Endothelial cell (in vitro differentiated cells): ENCODE measurements around the gene HCFC1R1. TPM values are rescaled to one million over a fixed set of nuclear protein-coding genes. Genes with fewer than 3 reads are reported as not detected.
"Not testable (repeated sequence)": the region's sequence is repeated elsewhere in the genome, so short reads cannot be mapped to it uniquely, and the experiment has no call there.

Experiments used
- DNase-seq: peaks from one replicate; pipeline ENCODE4 v3.0.0; 2021; ENCODE audit warnings: low spot score
- H3K27ac Mint-ChIP-seq: one replicate; pipeline ENCODE4 v1.8.0; 2021; ENCODE audit warnings: mixed read lengths, inconsistent platforms; ENCODE audit not compliant: unreplicated experiment
- H3K27me3 Mint-ChIP-seq: one replicate; pipeline ENCODE4 v1.8.0; 2021; ENCODE audit warnings: mild to moderate bottlenecking, moderate library complexity, mixed read lengths, inconsistent platforms; ENCODE audit not compliant: unreplicated experiment
- H3K36me3 Mint-ChIP-seq: one replicate; pipeline ENCODE4 v1.8.0; 2021; ENCODE audit warnings: mild to moderate bottlenecking, low read depth, mixed read lengths, inconsistent platforms; ENCODE audit not compliant: unreplicated experiment
- H3K4me1 Mint-ChIP-seq: one replicate; pipeline ENCODE4 v1.8.0; 2021; ENCODE audit warnings: mild to moderate bottlenecking, mixed read lengths, inconsistent platforms; ENCODE audit not compliant: unreplicated experiment
- H3K4me3 Mint-ChIP-seq: one replicate; pipeline ENCODE4 v1.8.0; 2021; ENCODE audit warnings: mild to moderate bottlenecking, mixed read lengths, inconsistent platforms; ENCODE audit not compliant: unreplicated experiment
- H3K9me3 Mint-ChIP-seq: one replicate; pipeline ENCODE4 v1.8.0; 2021; ENCODE audit warnings: mixed read lengths, inconsistent platforms; ENCODE audit not compliant: unreplicated experiment
- CTCF ChIP-seq: fragments of 200-600 bp; sonication (generic); IDR thresholded peaks from one replicate; pipeline ENCODE4 v1.5.0; 2021; ENCODE audit warnings: antibody characterized with exemption; ENCODE audit not compliant: unreplicated experiment
- long read RNA-seq: library from polyadenylated mRNA; unstranded; transcript quantifications from one replicate; pipeline ENCODE4 v2.0.0, GENCODE V29; 2020; ENCODE audit not compliant: unreplicated experiment
- total RNA-seq: library from RNA; stranded (reverse); fragmentation: NEBNext Ultra II Directional; extraction: Animal tissue kit (Norgen Biotek cat#: 25700); gene quantifications from one replicate; pipeline ENCODE4 v1.2.1, GENCODE V29; 2021; ENCODE audit not compliant: unreplicated experiment

The HCFC1R1 gene
- 28.7 TPM for total RNA-seq
- long read RNA-seq, partial matches to known transcripts = 0 of 6 reads
- long read RNA-seq, other reads (novel, unspliced or antisense) = 1 of 6 reads

GRCh38 chr16:3023669-3024478, at the start of gene HCFC1R1, which contains the start of gene THOC6:
HCFC1R1 (minus strand) TSS chr16:3023942; CDS start chr16:3023941, 1 bp downstream.
THOC6 (plus strand) TSS chr16:3024035; CDS start chr16:3024327, 292 bp downstream.
- TF ChIP-seq CTCF = no peak
- Mint-ChIP-seq H3K36me3 (peaks cover 6% of the 10 kb centered on the region), H3K27me3 (peaks cover 23% of the 10 kb centered on the region), H3K9me3 (no peaks in the 10 kb centered on the region), H3K4me3 (peak within 1 kb of the TSS; percentile 91), H3K4me1 (peaks cover 24% of the 10 kb centered on the region), H3K27ac (peak within 1 kb of the TSS; percentile 88)
- DNase-seq = peak; percentile 92

- peaks cover 26% of the 10 kb centered on the region for H3K36me3 Mint-ChIP-seq
- H3K9me3 Mint-ChIP-seq = no peaks in the 10 kb centered on the region
- H3K4me3 Mint-ChIP-seq = no peak overlapping the region
These were observed 49.7 kb upstream of the HCFC1R1 start for GRCh38 chr16:3073448-3073847.

GRCh38 chr16:3072576-3073263, 49.0 kb upstream of the HCFC1R1 start:
- DNase-seq, H3K27me3 Mint-ChIP-seq, H3K4me3 Mint-ChIP-seq, H3K27ac Mint-ChIP-seq, H3K9me3 Mint-ChIP-seq: not testable (repeated sequence)
- H3K36me3 Mint-ChIP-seq = peaks cover 19% of the 10 kb centered on the region
- H3K4me1 Mint-ChIP-seq = peaks cover 13% of the 10 kb centered on the region

More at GRCh38 chr16:3073448-3073847, 49.7 kb upstream of the HCFC1R1 start:
- H3K27me3 Mint-ChIP-seq = peaks cover 5% of the 10 kb centered on the region
- no peak overlapping the region for H3K27ac Mint-ChIP-seq
- H3K4me1 Mint-ChIP-seq = peaks cover 13% of the 10 kb centered on the region
- no peak for TF ChIP-seq CTCF
- no peak for DNase-seq

- peaks cover 16% of the 10 kb centered on the region for H3K36me3 Mint-ChIP-seq
- not testable (repeated sequence) for H3K27ac Mint-ChIP-seq, H3K4me3 Mint-ChIP-seq
These were observed 48.4 kb upstream of the HCFC1R1 start for GRCh38 chr16:3072148-3072547.

GRCh38 chr16:3071655-3072054, 47.9 kb upstream of the HCFC1R1 start:
- Mint-ChIP-seq H3K4me1 (peaks cover 13% of the 10 kb centered on the region), H3K4me3 (no peak overlapping the region), H3K9me3 (no peaks in the 10 kb centered on the region), H3K27ac (no peak overlapping the region), H3K36me3 (peaks cover 11% of the 10 kb centered on the region), H3K27me3 (peaks cover 5% of the 10 kb centered on the region)
- no peak for TF ChIP-seq CTCF
- no peak for DNase-seq

More at GRCh38 chr16:3072148-3072547, 48.4 kb upstream of the HCFC1R1 start:
- not testable (repeated sequence) for H3K9me3 Mint-ChIP-seq, DNase-seq, H3K27me3 Mint-ChIP-seq
- peaks cover 13% of the 10 kb centered on the region for H3K4me1 Mint-ChIP-seq
